ENCODE measurements around the gene ZFYVE9. TPM values are rescaled to one million over a fixed set of nuclear protein-coding genes. Genes with fewer than 3 reads are reported as not detected.

Gene ZFYVE9
- total and polyA plus RNA-seq, 12 donors = 3.4 to 28.9 (median 22.2) TPM

- Histone ChIP-seq H3K36me3 (replicated peaks in 1 of 2) (no peaks in the 10 kb centered on the region), H3K4me3 (no peak overlapping the region), H3K9me3 (replicated peaks in 1 of 3) (no peaks in the 10 kb centered on the region), H3K27me3 (no peaks in the 10 kb centered on the region), H3K27ac (no peak overlapping the region), H3K4me1 (replicated peaks in 1 of 2) (peaks cover 0 to under 1% of the 10 kb centered on the region in 2 donors)
- TF ChIP-seq POLR2A (IDR thresholded peaks at IDR 0.05) = no peak
- TF ChIP-seq CTCF (IDR thresholded peaks at IDR 0.05) = no peak
- intact Hi-C loops (cut with DNase I) = no loop called here
- no peak for DNase-seq
- WGBS, 4 donors = 91 to 96% (median 94%) methylated on average over 3 of the region's 3 CpGs
Measured at GRCh38 chr1:52210044-52210443, 68.2 kb downstream of the ZFYVE9 start.

- Histone ChIP-seq H3K36me3 (replicated peaks in 1 of 2) (no peaks in the 10 kb centered on the region), H3K27ac (no peak overlapping the region), H3K9me3 (replicated peaks in 1 of 3) (peaks cover 0 to 15% (median 0%) of the 10 kb centered on the region in 3 donors), H3K4me1 (replicated peaks in 1 of 2) (no peaks in the 10 kb centered on the region), H3K27me3 (no peaks in the 10 kb centered on the region), H3K4me3 (no peak overlapping the region)
- intact Hi-C loops (cut with DNase I) = no loop called here
- no peak for TF ChIP-seq CTCF (IDR thresholded peaks at IDR 0.05)
- no peak for TF ChIP-seq POLR2A (IDR thresholded peaks at IDR 0.05)
- no peak for DNase-seq
- 92 to 98% (median 94%) methylated on average over 5 of the region's 5 CpGs for WGBS, 4 donors
Measured at GRCh38 chr1:52216907-52217458, 75.1 kb downstream of the ZFYVE9 start.

- Histone ChIP-seq H3K27me3 (no peaks in the 10 kb centered on the region), H3K27ac (no peak overlapping the region), H3K9me3 (replicated peaks in 1 of 3) (no peaks in the 10 kb centered on the region), H3K36me3 (replicated peaks in 1 of 2) (no peaks in the 10 kb centered on the region), H3K4me1 (replicated peaks in 1 of 2) (no peaks in the 10 kb centered on the region), H3K4me3 (no peak overlapping the region)
- TF ChIP-seq CTCF (IDR thresholded peaks at IDR 0.05) (no peak), POLR2A (IDR thresholded peaks at IDR 0.05) (no peak)
- DNase-seq = no peak
- intact Hi-C loops (cut with DNase I) = no loop called here
- WGBS, 4 donors = 91 to 98% (median 95%) methylated on average over 10 of the region's 10 CpGs
Measured at GRCh38 chr1:52225174-52225573, 83.3 kb downstream of the ZFYVE9 start.

- no peak overlapping the region for H3K27ac ChIP-seq
- intact Hi-C loops (cut with DNase I) = no loop called here
Measured at GRCh38 chr1:52229494-52229893, 87.6 kb downstream of the ZFYVE9 start.

More at GRCh38 chr1:52229494-52229893, 87.6 kb downstream of the ZFYVE9 start:
- no peak for DNase-seq
- no peak for TF ChIP-seq CTCF (IDR thresholded peaks at IDR 0.05)
- no peak for TF ChIP-seq POLR2A (IDR thresholded peaks at IDR 0.05)
- Histone ChIP-seq H3K27me3 (no peaks in the 10 kb centered on the region), H3K36me3 (replicated peaks in 1 of 2) (no peaks in the 10 kb centered on the region), H3K9me3 (replicated peaks in 1 of 3) (no peaks in the 10 kb centered on the region), H3K4me3 (no peak overlapping the region), H3K4me1 (replicated peaks in 1 of 2) (no peaks in the 10 kb centered on the region)
- 93 to 100% (median 99%) methylated on average over 2 to 3 of the region's 3 CpGs for WGBS, 4 donors

Data from adrenal gland (tissue), 12 donors.